HG03064 (cell line): ENCODE results near the gene COPE.

ENCODE experiments used
- ATAC-seq: cut with Tn5 transposase; IDR thresholded peaks from one replicate; pipeline ENCODE4 v1.9.1; 2021; ENCODE audit warnings: low read depth; ENCODE audit not compliant: unreplicated experiment

The COPE gene

GRCh38 chr19:18856385-18857126 is 62.6 kb downstream of the COPE start:
- ATAC-seq: no peak

- ATAC-seq: no peak
Measured at GRCh38 chr19:18855647-18856384, 63.4 kb downstream of the COPE start.

GRCh38 chr19:18854982-18855381 is 64.2 kb downstream of the COPE start:
- no peak for ATAC-seq

- no peak for ATAC-seq
Measured at GRCh38 chr19:18853755-18854427, 65.3 kb downstream of the COPE start.

GRCh38 chr19:18852648-18853047 is 66.5 kb downstream of the COPE start:
- no peak for ATAC-seq

GRCh38 chr19:18851673-18852325 is 67.4 kb downstream of the COPE start:
- ATAC-seq: no peak

- ATAC-seq: no peak
Measured at GRCh38 chr19:18850471-18851375, 68.5 kb downstream of the COPE start.

- ATAC-seq: no peak
Measured at GRCh38 chr19:18849838-18850400, 69.3 kb downstream of the COPE start.
